HG02759 (cell line): ENCODE measurements around the gene MXRA8.
"Not testable (repeated sequence)": the region's sequence is repeated elsewhere in the genome, so short reads cannot be mapped to it uniquely, and the experiment has no call there.

ENCODE experiments used
- ATAC-seq: cut with Tn5 transposase; IDR thresholded peaks from one replicate; pipeline ENCODE4 v1.9.1; 2021; ENCODE audit warnings: mild to moderate bottlenecking, moderate library complexity; ENCODE audit not compliant: unreplicated experiment

The MXRA8 gene

DNA sequence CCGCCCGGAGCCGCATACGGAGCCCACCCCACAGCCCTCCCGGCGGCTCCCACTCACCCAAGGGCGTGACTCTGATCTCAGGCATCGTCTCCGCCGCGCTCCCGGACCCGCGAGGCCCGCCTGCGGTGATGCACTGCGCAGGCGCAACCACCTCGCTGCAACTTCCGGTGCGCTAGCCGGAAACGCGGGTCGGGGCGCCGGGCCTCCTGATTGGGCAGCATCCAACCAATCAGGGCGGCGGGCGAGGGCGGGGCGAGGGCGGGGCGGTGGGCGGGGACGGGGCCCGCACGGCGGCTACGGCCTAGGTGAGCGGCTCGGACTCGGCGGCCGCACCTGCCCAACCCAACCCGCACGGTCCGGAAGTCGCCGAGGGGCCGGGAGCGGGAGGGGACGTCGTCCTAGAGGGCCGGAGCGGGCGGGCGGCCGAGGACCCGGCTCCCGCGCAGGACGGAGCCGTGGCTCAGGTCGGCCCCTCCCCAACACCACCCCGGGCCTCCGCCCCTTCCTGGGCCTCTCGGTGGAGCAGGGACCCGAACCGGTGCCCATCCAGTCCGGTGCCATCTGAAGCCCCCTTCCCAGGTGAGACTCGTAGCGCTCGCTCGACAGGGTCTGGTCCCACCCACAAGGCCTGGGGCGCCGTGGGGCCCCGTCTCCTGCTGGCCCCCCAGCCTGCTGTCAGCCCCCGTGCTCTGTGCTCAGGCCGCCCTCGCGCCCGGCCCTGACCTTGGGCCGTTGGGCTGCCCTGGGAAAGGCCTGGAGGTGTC, 33.6 kb downstream of the MXRA8 start, which contains the start of the genes CPTP and INTS11:
Gene CPTP (plus strand): TSS at position 279 of the 764 bp plus-strand sequence. CDS start 2,109 bp downstream, outside the sequence.
Gene INTS11 (minus strand): TSS at position 137 of the 764 bp plus-strand sequence. CDS start 52 bp downstream, at position 85.
- peak; percentile 73 for ATAC-seq

DNA sequence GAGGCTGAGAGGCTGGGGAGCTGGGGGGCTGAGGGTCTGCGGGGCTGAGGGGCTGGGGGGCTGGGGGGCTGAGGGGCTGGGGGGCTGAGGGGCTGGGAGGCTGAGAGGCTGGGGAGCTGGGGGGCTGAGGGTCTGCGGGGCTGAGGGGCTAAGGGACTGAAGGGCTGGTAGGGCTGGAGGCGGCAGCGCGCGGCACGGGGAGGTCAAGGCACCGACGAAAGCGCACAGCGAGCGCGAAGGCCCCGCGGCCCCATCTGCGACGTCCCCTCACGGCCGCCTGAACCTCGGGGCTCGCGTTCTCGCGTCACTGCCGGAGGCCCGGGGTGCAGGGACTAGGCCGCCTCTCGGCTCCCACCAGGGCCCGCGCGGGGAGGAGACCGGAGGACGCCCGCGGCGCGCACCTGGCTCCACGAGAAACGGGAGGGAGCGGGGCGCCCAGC, 34.3 kb downstream of the MXRA8 start:
- ATAC-seq: no peak

DNA sequence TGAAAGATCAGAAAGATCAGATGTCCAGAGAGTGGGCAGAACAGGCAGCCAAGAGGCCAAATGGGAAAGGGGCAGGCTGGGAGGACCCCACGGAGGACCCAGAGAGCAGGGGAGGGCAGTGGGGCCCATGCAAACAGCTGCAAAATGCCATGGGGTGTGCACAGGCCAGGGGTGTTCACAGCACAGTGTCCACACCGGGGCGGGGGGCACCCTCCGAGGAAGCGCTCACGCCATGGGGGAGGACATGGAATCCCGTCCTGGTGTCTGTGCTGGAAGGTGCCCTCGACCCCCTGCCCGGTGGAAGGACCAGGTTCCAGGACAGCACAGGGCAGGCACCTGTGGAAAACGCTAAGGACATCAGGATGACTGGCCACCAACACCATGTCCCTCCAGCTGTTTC, 35.4 kb downstream of the MXRA8 start:
- no peak for ATAC-seq

DNA sequence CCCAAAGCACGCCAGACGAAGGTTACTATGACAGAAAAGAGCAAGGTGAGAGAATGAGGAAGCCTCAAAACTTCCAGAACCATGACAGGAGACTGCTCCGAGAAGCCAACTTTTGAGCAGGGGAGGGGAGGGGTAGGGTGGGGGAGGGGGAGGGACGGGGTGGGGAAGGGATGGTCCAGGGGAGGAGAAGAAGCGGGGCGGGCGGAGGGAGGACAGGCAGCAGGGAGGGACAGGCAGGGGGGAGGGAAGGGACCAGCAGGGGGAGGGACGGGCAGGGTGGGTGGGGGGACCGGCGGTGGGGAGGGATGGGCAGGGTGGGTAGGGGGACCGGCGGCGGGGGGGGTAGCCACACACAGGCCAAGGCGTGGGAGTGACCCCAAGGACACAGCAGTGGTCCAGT, 35.9 kb downstream of the MXRA8 start:
- no peak for ATAC-seq

DNA sequence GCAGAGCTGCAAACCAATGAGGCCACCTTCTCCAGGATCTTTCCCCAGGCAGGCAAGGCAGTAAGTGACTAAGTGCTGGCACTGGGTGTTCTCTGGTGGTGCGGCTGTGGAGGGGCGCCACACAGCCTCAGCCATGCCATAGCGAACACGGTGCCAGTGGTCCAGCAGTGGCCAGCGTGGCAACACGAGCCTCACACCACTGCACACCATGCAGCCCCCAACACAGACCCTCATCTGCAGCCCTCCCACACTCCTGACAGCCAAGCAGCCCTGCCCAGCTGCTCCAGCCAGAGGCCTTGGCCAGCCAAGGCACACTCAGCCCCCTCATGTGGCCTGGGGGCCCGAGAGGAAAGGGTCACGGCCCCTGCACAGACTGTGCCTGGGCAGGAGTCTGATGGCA, 36.9 kb downstream of the MXRA8 start:
- ATAC-seq: no peak

DNA sequence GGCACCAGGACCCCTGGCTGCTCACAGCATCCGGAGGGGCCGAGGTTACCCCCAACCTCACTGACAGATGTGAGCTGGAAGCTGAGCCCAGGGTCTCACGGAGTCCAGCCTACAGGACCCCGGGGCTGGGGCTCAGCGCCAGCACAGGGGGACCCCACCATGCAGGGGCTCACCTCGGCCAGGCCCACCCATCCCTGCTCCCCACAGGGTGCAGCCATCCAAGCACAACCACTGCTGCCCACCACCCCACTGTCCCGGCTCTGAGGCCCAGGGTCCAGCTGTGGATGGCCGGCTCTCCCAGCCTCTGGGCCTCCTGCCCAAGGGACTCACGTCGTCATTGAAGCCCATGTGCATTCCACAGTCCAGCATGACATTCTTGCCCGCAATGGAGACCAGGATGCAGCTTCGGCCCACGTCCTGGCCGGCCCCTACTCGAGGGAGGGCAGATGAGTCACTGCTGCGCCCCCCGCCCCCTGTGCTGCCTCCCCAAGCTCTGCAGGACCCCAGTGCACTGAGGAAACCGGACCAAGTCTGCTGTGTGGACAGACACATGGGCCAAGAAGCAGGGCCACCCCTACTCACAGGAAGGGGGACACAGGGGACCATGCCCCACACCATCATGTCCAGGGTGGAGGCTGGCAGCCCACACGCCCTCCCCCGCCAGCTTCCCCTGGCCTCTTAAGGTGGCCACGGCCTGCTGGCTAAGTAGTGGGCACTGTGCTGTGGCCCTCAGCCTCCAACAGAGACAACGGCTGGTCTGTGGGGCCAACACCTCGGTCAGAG, 37.5 kb downstream of the MXRA8 start:
- no peak for ATAC-seq

DNA sequence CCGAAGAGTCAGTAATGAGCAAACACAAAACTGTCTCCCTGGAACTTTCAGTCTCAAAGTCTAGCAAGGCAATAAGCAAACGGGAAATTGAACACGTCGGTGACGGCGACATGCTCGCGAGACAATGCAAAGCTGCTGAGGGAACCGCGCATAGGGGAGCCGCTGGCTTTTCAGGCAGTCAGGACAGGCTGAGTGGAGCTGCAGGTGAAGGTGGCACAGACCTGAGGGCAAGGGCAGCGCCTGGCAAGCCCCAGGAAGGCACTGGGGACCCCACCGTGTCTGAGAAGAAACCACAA, 38.8 kb downstream of the MXRA8 start:
- no peak for ATAC-seq

DNA sequence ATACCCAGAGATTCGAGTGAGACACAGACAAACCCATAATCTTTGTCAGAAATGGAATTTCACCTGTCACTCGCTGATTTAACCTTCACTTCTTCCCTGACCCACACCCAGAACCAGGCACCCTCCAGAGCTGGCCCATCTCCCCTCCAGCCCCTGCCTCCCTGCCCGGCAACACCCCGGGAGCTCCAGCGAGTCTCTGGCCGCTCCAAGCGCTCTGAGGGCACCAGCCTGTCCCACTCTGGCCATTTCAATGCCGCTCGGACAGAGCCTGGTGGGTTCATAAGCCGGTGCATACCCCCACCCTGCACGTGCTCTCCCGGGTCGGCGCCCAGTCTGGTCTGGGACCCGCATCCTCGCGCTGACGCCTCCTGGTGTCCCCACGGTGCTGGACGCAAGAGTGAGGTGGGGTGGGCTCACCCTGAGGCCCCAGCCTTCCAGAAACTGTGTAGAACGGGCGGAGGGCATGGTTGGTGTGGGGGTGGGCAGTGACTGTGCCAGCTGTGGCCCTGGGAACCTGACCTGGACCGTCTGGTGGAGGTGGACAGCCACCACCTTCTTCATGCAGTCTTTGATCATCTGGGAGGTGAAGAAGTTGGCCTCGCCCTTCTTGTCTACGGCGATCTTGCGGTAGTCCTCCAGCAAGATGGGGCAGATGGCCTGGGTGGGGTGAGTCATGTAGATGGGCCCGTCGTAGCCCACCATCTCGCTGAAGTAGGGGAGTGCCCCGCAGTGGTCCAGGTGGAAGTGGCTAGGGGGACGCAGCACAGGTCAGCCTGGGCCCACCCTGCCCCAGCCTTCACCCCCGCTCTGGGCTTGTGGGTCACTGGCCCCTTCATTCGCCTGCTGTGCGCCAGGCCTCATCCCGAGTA, 39.3 kb downstream of the MXRA8 start:
- ATAC-seq: no peak

DNA sequence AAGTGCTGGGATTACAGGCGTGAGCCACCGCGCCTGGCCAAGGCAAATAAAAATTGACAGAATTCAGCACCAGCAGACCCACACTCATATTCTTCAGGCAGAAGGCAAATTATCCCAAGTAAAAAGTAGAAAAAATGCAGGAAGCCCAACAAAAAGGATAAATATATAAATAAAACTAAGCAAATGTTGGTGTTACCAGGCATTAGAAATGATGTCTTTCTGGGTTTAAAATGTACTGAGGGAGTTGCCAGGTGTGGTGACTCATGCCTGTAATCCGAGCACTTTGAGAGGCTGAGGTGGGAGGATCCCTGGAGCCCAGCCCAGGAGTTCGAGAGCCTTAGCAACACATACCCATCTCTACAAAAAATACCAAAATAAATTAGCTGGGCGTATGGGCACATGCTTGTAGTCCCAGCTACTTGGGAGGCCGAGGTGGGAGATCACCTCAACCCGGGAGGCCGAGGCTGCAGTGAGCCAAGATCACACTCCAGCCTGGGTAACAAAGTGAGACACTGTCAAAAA, 40.2 kb downstream of the MXRA8 start:
- ATAC-seq: no peak

DNA sequence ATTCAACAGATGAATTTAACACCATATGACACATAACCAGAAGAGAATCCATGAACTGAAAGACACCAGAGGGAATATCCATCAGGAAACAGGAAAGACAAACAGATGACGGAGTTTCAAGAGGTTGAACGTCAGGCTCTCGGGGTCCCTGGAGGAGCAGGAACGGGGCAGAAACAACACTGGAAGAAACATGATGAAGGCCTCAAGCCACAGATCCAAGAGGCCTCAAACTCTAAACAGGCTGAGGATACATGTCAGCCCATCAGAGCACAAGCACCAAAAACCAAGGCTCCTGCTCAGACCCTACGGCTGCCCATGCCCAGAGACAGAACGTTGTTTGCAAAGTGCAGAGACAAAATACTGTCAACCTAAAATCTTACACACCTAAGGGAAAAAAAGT, 40.9 kb downstream of the MXRA8 start:
- ATAC-seq: no peak

DNA sequence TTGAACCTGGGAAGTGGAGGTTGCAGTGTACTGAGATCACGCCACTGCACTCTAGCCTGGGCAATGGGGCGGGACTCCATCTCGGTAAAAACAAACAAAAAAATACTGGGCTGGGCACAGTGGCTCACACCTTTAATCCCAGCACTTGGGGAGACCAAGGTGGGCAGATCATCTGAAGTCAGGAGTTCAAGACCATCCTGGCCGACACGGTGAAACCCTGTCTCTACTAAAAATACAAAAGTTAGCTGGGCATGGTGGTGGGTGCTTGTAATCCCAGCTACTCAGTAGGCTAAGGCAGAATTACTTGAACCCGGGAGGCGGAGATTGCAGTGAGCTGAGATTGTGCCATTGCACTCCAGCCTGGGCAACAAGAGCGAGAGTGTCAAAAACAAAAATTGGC, 42.2 kb downstream of the MXRA8 start:
- ATAC-seq: not testable (repeated sequence)

DNA sequence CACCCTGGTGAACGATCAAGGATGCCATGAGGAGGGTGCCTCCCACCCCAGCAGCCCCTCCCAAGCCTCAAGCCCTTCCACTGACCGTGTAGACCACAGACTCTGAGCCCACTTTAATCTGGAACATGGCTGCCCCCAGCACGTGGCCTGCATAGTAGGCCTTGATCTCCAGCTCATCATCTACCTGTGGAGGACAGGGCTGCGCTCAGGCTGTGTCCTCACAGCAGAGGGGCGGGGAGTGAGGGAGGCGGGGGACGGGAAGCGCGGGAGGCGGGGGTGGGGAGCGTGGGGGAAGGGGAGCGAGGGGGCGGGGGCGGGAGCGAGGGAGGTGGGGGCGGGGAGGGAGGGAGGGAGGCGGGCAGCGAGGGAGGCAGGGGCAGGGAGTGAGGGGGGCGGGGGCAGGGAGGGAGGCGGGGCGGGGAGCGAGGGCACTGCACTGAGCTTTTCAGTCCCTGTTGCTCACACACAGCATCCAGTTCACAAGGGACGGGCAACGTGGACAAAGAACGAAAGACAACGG, 42.9 kb downstream of the MXRA8 start:
- ATAC-seq: no peak

DNA sequence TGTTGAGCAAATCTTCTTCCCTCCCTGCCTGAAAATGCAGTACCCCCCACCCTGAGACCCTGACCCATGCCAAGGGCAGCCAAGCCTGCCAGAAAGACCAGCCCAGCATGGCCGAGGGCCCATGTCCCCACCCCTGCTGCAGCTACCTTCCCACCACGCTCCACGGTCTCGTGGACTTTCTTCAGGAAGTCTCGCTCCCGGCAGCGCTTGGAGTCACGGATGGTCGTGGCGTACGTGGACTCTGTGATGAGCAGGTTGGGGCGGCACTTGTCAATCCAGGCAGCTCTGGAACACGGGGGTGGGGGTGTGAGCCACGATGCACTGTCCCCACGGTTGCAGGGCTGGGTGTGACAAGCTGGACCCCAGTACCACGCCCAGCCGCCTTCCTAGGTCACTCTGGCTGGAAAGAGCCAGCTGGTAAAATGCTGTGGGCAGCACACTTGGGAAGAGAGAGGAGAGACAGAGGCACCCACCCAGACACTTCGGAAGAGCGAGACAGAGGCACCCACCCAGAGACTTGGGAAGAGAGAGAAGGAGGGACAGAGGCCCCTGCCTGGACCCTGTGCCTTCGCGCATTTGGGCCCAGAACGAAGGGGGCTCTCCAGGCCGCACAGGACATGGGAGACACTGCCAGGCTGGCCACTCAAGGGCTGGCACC, 43.5 kb downstream of the MXRA8 start:
- ATAC-seq: no peak

DNA sequence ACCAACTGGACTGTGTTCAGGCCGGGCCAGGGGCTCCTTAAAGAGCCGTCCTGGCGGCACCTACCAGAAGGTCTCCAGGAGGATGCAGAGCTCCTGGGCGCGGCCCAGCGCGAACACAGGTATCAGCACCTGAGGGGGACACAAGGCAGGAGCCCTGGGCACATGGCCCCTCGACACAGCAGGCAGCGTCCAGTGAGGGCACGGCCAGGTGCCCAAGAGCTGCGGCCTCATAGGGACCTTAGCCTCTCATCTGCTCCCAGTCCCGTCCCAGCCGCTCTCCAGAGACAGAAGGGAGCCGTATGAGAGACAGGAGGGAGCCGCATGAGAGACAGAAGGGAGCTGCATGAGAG, 44.1 kb downstream of the MXRA8 start:
- ATAC-seq: no peak

DNA sequence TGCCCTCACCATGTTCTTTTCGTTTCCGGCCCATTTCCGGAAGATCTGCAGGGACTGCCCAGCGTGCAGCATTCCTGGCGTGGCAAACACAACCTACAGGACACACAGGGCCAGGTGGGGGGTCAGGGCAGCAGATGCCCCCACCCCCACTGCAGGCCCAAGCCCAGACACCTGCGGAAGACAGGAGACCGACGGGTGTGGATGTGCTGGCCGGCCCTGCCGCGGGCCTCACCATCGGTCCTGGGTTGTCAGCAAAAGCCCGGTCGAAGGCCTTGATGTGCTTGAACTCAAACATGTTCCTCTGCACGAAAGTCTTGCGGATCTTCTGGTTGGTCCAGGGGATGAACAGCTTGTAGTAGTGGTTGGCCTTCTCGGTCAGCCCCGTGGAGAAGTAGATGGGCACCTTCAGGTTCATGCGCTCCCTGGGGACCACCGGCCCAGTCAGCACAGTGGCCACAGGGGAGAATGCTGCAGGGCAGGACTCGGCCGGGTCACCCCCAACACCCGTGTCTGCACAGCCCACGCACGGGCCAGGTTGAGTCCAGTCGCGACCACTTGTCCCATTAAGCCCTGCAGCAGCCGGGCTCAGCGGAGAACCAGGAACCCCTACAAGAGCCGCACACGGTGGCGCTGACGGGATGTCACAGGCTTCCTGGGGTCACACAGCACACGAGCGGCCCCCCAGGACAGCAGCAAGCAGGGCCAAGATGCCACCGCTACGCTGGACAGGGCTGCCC, 44.7 kb downstream of the MXRA8 start:
- ATAC-seq: no peak

DNA sequence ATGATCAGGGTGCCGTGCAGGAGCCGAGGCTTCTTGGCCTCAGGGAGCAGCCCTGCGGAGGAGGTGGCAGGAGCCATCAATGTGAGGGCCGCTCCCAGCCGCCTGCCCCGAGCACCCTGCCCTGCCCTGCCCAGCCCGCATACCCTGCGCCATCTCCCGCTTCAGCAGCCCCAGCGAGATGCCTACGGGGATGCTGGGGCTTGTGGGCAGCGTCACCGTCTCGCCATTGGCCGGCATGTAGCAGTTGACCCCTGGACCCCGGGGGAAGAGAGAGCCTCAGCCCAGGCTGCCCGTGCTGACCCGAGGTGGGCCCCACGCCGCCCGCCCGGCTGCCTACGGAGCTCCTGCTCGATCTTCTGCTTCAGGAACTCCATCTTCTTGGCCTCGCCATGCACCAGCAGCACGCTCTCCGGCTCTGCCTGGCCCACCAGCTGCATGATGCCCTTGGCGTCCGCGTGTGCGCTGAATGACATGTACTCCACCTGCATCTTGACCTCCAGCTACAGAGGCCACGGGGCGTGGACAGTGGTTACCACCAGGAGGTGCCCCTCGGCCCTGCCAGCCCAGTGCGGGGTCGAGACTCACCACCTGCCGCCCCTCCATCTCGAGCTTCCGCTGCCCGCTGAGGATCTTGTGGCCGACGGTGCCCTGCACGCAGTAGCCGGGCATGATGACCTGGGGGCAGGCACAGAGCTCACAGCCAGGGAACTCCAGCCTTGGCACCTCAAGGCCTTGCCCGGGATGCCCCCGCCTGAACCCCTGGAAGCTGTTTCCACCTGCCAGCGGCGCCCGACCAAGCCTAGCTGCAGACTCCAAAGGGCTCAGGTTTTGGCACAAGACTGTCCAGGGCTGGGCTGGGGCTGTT, 45.7 kb downstream of the MXRA8 start:
- no peak for ATAC-seq

DNA sequence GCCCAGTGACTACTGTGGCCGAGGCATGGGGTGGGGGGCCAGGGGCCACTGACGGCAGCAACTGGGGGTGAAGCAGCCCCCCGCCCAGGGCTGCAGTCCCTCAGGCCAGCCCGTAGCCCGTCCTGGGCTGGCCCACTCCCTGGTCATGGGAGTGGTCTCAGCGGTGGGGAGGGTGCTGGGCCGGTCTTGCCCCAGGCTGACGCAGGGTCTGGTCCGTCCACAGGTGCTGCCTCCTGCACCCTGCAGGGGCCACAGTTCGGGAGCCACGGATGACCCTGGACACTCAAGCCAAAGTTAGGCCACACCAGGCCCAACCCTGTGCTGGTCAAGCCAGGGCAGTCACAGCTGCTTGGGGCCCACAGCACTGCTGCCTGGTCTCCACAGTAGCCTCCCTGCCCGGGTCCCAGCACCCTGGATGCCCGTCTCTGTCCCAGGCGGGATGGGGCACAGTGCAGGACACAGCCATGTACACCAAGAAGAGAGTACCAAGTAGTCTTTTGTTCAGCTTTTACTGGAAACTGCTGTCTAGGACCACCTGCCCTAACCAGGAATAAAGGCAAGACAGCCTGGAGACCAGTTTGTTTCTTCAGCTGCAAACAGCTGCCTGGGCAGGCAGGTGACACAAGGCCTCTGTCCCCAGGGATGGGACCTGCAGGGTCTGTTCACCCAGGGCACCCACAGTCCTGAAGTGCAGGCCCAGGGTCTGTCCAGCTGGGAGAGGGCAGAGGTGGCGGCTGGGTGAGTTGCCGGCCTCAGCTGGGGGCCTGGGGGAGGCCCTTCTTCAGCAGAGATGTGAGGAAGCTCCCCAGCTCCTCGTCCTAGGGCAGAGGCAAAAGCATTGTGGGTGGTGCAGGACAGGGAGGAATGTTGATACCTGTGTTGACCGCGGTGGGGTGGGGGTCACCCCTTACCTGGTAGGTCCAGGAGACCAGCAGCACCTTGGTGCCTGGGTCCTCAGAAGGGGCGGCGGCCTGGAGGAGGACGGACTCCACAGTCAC, 46.9 kb downstream of the MXRA8 start:
- ATAC-seq: no peak
